Measurements from ENCODE around the gene TAS1R3.

DNA sequence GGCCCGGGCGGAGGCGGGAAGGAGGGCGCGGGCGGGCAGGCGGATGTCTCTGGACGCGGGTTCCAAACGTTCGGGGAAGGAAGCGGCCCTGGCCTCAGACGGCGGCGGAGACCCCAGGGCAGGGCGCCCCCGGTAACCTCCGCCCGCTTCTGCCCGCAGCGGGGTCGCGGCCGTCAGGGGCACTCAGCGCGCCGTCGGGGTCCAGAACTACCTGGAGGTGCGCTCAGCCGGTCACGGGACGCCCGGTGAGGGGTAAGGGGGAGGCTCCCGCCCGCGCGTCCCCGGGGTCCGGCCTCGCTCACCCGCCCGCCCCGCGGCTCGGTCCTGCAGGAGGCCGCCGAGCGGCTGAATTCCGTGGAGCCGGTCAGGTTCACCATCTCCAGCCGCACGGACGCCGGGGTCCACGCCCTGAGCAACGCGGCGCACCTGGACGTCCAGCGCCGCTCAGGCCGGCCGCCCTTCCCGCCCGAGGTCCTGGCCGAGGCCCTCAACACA lies 22.3 kb upstream of the TAS1R3 start:
- TF ChIP-seq POLR2A (IDR thresholded peaks at IDR 0.05), result no peak
- TF ChIP-seq, protein P1, sequence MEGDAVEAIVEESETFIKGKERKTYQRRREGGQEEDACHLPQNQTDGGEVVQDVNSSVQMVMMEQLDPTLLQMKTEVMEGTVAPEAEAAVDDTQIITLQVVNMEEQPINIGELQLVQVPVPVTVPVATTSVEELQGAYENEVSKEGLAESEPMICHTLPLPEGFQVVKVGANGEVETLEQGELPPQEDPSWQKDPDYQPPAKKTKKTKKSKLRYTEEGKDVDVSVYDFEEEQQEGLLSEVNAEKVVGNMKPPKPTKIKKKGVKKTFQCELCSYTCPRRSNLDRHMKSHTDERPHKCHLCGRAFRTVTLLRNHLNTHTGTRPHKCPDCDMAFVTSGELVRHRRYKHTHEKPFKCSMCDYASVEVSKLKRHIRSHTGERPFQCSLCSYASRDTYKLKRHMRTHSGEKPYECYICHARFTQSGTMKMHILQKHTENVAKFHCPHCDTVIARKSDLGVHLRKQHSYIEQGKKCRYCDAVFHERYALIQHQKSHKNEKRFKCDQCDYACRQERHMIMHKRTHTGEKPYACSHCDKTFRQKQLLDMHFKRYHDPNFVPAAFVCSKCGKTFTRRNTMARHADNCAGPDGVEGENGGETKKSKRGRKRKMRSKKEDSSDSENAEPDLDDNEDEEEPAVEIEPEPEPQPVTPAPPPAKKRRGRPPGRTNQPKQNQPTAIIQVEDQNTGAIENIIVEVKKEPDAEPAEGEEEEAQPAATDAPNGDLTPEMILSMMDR (IDR thresholded peaks at IDR 0.05), result no peak

All from lower leg skin (tissue), 3 donors.